GM21529 (cell line): ENCODE data around the gene SLC6A11.

Experiments used
- ATAC-seq: cut with Tn5 transposase; IDR thresholded peaks from one replicate; pipeline ENCODE4 v1.9.1; 2021; ENCODE audit not compliant: unreplicated experiment

SLC6A11 gene

DNA sequence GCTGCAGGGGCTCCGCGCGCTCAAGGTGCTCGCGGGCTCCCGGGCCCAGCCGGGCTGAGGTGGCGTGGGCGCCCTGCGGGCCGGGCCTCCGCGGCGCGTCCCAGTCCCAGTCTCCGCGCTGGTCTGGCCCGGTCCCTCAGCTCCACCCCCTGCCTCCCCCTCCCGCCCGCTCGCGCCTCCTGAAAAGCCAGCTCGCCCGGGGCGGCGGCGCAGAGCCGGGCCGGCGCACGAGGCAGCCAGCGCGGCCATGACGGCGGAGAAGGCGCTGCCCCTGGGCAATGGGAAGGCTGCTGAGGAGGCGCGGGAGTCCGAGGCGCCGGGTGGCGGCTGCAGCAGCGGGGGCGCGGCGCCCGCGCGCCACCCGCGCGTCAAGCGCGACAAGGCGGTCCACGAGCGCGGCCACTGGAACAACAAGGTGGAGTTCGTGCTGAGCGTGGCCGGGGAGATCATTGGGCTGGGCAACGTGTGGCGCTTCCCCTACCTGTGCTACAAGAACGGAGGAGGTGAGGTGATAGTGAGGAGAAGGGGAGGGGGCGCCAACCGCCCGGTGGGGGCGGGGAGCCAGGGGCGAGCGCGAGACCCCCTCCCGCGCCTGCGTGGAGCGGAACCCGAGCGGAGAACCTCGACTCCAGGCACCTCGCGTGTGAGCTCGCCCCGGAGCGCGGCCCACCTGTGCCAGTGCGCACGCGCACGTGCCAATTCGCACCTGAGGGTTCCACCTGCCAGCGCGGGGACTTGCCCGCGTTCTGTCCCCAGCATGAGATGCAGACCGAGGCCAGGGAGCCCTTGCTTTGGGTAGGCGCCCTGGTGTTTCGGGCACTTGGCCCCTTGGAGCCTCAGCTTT lies at the start of gene SLC6A11:
TSS of gene SLC6A11 (plus strand) at position 210 of the 844 bp plus-strand sequence. CDS start at position 248, 38 bp downstream.
- no peak for ATAC-seq

GRCh38 chr3:10768708-10769394 lies 47.2 kb upstream of the SLC6A11 start:
- ATAC-seq = no peak

DNA sequence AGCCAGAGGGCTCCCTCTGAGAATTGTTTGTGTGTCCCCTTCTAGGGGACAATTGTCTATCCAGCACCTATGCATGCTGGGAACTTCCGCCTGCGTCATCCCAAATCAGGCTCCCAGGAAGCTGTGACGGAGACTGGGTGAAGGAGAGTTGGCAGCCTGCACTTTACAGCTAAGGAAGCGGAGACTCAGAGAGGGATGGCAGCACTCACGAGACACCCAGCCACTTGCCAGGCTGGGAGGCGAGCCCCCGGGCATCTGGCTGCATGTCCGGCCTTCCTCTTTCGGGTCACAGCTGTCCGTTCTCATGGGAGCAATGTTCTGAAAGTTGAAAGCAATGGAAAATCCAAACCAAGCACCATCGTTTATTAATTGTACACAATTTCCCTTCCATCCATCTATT lies 45.5 kb upstream of the SLC6A11 start:
- ATAC-seq = no peak

DNA sequence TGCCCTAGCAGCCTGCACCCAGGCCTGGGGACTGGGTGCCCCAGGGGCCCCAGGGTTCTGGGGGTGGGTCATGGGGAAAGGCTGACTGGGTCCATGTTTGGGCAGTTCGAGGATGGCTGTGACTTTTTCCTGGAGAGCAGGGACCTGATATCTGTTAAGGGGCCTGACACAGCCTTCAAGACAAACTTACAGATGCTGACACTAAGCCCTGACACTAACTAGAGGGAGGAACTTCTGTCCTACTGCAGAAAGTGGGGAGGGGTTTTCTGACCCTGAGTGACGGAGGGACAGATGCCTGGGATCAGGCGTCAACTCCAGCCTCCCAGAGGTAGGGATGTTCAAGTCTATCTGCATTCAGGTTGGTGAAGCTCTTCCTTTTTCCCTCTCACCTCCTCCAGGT lies 45.0 kb upstream of the SLC6A11 start:
- no peak for ATAC-seq

DNA sequence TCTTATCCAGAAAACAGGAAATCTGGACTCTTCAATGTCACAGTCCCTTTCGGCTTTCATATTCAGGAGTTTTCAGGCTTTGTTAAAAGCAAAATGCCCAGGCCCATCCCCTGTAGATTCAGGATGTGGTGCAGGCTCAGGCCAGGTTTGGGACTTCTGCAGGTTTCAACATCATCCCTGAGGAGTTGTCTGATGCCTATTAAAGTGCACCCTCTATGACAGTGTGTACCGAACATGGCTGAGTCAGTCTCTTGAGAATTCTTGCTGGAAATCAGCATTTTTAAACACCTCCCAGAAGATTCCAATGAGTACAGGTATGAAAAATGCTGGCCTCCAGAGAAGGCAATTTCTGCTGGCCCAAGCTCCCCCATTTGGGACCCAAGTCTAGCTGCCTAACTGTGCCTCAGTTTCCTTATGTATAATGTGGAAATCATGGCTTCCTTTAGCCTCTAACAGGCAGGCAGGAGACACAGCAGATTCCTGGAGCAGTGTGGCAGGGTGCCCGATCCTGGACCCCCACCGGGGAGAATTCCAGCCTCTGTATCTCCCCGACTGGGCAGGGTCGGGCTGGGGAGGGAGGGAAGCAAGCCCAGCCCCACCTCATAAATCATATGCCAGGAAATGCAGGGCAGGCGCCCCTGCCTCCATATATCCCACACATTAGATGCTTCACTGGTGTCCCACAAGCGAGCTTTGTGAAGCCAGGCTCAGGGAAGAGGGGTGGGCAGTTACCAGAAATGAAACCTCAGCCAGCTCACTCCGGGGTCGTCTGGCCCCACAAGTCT lies 44.4 kb upstream of the SLC6A11 start:
- ATAC-seq = no peak

DNA sequence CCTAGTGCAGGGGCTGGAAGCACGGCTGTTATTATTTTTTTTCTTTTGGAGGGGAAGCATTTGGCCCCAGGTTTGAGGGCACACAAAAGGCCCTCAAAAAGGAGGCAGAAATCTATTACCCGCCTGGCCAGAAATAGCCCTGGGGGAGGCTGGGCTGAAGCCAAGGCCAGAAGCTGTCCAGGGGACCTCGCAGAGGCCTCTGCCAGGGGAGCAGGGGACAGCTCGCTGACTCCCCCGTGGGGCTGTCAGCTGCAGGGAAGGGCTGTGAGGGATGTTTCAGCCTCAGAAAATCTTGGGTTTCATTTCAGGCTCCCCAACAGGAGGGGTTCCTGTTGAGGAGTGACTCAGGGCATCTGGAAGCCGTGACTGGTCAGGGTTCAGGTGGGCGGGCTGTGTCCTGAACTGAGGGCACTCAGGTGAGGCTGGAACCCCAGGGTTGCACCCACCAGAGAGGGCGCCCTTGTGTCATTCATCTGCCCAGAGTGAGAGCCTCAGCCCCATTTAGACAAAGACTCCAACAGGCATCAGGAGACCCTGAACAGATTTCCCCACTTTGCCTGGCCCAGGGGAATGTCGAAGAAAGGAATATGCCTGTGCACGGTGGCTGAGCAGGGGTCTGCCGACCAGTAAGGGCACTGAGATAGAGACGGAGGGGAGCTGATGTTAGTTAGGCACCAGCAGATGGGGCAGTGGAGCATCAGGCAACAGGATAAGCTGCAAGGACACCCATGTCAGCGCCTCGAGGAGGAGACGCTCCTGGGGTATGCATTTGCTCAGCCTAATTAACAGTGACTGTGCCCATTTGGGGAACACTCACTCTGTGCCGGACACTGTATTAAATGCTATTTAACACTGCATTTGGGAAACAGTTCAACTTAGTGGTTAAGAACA lies 43.5 kb upstream of the SLC6A11 start:
- no peak for ATAC-seq

DNA sequence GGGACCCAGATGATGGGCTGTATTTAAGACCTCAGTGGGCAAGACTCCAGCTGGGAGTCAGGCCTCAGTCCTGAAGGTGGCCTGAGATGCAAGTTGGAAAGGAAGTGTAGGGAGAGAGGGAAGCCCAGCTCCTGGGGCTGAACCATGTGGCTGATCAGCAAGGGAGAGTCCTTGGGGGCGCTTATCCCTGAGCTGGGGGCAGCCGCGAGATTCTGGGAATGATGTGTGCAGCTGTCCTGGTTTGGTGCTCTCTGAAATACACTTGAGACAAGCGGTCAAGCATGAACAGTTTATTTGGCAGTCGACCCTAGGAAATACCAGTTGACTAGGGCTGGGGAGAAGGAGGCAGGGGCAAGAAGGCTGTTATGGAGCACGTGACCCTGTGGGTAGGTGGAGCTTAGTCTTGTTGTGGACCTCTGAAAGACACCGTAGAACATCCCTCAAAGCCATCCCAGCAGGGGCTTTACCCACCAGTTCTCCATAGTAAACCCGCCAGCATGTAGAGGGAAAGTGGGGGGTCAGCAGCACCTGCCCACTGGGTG lies 41.8 kb upstream of the SLC6A11 start:
- no peak for ATAC-seq

GRCh38 chr3:10774825-10775224 lies 41.2 kb upstream of the SLC6A11 start:
- ATAC-seq = no peak

DNA sequence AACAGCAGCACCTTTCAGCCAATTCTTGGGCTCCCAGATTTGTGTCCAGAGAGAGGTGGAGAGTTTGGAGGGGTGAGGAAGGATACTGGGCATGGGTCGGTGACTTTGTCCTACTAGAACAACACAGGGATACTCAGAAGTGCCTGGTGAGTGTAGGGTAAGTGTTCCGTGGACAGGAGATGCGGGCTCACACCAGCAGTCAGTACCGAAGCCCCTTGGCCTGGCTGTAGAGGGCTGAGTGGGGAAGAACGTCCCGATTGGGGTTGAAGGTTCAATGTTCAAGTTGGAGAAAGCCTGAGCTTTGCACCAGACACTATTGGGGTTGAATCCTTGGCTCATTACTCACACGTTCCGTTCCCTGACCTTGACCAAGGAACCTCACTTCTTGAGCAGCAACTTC lies 40.8 kb upstream of the SLC6A11 start:
- no peak for ATAC-seq

DNA sequence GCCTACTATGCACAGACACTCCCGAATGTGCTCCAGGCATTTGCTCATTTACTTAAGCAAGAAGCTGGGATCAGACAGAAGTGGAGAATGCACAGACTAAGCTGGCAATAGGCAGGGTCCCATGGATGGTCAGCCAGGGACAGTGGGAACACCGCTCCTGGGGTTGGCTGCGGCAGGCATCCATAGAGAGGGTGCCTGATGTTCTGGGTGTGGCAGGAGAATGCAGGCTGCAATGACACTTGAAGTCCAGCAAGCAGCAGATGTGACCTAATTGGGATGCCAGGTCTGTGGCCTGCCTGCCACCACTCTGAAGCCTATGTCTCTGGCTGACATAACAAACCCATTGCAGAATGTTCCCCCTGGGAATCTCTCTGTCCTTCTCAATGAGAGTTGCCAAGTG lies 40.2 kb upstream of the SLC6A11 start:
- no peak for ATAC-seq

GRCh38 chr3:10777627-10778026 lies 38.4 kb upstream of the SLC6A11 start:
- ATAC-seq = no peak

DNA sequence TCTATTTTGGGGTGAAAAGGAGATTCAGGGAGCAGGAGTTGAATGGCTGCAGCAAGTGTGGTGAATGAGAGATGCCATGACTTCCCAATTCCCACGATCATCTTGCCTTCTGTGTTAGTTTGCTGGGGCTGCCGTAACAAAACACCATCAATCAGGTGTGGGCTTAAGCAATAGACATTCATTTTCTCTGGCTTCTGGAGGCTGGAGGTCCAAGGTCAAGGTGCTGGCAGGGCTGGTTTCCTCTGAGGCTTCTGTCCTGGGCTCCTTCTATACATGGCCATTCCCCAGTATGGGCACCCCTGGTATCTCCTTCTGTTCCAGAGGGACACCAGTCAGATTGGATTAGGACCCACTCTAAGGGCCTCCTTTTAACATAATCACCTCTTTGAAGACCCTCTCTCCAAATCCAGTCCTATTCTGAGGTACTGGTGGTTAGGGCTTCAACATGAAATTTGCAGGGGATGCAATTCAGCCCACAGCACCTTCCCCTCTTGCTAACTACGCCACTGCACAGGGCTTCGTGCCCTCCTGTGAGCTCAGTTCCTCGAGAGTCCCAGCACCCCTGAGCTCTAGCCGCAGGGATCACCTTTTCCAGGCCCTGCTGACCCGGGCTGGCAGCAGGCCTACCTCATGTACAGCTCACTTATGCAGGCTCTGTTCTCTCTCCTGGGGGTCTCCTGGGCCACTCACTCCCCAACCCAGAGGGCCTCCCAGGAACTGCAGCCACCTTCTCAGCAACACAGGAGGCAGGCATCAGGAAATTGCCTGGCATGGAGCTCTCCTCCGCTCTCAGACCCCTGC lies 37.3 kb upstream of the SLC6A11 start:
- ATAC-seq = no peak

GRCh38 chr3:10779293-10779805 lies 36.7 kb upstream of the SLC6A11 start:
- ATAC-seq = no peak

DNA sequence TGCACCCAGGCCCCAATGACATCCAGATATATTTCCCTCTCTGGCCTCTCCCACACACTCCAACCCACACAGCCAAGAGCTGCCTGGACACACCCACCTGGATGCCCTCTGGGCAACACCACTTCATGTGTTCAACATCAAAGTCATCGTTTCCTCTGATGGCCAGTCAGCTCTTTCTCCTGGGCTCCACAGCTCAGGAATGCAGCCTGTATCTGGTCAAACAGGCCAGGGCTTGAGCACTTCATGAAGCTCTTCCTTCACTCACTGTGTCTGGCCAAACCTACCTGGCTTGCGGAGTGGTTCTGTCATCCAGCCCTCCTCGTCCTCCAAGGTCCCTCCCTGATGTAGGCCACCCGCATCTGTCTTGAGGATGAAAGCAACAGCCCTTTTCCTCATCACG lies 35.8 kb upstream of the SLC6A11 start:
- ATAC-seq = no peak

DNA sequence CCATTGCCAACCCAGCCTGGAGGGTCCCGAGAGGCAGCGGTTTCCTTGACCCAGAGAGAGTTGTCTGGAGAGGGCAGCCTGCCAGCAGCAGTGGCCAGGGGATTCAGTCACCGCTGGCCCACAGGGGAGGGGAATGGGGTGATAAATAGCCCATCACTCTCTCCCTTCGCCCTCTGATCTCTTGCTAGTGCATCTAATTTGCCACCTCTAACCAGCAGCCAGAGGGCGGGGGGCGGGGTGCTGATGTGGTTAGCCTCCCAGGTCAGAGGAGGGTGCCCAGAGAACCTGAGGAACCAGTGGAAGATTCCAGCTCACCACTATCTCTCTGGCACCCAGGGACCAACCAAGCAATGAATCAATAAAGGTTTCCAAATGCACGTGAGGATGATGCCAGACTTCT lies 35.1 kb upstream of the SLC6A11 start:
- ATAC-seq = no peak

- ATAC-seq = no peak
Observed at GRCh38 chr3:10781981-10782380, 34.0 kb upstream of the SLC6A11 start.

DNA sequence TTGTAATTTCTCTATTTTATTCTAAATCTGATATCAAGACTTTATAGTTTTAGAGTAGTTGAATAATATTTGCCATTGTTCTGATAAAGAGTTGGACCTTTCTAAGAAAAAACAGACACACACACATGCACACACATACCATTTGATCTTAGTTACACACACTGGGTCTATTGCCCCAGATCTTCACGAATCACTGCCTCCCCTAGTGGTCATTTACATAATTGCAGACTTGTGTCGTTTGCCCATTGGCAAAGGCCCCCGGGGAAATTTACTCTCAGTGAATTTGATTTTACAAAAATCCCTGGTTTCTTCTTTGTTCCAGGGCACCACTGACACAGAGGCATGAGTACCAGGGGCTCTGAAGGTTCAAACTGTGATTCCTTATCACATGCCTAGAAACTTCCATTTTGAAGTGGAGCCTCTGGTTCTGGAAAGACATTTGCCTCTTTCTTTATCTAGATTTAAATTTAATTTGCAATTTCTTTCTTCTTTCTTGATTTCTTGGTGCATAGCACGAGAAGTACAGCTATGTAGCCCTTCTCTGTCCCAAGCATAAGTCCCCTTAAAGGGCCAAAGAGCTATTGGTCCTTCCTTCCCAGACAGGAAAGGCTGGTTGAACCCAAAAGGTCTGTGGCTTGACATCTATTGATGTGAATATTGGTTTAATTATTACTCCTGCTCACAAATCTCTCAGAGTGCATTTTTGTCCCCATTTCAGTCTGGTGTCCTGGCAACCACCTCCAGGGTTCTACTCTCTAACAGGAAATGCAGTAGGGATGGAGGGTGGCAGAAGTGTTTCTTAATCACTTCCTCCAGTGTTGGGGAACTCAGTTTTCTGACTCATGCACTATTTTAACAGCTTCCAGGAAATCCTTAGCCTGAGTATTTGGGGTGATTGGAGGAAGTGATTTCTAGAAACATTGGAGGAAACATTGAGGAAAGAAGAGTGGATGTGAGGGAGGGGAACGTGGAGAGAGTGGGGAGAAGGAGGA lies 32.4 kb upstream of the SLC6A11 start:
- no peak for ATAC-seq

DNA sequence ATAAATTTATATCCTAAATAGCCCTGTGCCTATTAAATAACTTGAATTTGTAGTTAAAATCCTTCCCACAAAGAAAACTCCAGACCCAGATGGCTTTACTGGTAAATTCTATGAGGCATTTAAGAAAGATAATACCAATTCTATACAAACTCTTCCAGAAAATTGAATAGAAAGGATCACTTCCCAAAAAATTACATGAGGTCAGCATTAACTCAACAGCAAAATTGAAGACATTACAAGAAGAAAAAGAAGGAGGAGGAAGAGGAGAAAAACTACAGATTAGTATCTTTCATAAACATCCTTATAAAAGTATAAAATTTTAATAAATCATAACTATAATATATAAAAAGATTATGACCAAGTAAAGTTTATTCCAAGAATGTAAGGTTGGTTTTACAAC lies 29.4 kb upstream of the SLC6A11 start:
- no peak for ATAC-seq
